Neural progenitor cell (in vitro differentiated cells): ENCODE measurements around the gene HIGD2A.

Experiments
- EZH2 ChIP-seq: fragments of 200-600 bp; sonication (generic); IDR thresholded peaks from 2 replicates; pipeline ENCODE4 v1.6.1; 2017; ENCODE audit warnings: antibody characterized with exemption, mild to moderate bottlenecking, moderate library complexity
- EZH2phosphoT487 ChIP-seq: fragments of 200-600 bp; sonication (generic); IDR thresholded peaks from 2 replicates; pipeline ENCODE4 v1.6.1; 2017; ENCODE audit warnings: antibody characterized with exemption
- TF ChIP-seq, protein P1 (sequence below): fragments of 200-600 bp; sonication (generic); IDR thresholded peaks from 2 replicates; pipeline ENCODE4 v1.5.1; 2017; ENCODE audit warnings: antibody characterized with exemption, mild to moderate bottlenecking

DNA sequence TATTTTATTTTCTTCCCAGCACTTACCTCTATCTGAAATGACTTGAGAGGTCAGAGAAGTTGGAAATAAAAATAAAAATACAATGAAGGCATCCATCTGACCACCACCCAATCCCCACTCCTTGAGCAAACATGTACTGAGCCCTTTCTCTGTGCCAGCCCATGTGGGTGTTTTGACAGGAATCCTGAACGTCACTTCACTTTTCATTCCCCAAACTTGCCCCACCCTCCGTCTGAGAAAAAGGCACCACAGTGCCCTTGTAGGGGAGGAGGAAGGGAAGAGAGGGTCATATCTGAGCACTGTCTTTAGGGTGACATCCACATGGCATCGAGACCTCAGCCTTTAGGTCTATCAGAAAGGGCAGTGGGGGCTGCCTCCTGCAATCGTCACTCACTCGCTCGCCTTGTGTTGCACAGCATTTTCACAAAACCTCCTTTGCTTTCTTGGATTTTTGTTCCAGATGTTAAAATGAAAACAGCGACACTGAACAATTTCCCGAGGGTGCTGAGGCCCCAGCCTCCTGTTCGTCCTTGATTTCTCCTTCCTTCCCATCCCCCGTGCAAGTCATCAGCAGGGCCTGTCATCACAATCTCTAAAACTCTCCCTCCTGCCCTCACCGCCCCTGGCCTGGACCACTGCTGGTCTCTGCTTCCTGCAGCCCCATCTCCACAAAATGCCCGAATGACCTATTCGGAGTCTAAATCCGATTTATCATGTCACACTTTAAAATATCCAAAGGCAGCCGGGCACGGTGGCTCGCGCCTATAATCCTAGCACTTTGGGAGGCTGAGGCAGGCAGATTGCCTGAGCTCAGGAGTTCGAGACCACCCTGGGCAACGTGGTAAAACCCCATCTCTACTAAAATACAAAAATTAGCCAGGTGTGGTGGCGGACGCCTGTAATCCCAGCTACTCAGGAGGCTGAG is 13.0 kb downstream of the HIGD2A start:
- TF ChIP-seq, protein P1, sequence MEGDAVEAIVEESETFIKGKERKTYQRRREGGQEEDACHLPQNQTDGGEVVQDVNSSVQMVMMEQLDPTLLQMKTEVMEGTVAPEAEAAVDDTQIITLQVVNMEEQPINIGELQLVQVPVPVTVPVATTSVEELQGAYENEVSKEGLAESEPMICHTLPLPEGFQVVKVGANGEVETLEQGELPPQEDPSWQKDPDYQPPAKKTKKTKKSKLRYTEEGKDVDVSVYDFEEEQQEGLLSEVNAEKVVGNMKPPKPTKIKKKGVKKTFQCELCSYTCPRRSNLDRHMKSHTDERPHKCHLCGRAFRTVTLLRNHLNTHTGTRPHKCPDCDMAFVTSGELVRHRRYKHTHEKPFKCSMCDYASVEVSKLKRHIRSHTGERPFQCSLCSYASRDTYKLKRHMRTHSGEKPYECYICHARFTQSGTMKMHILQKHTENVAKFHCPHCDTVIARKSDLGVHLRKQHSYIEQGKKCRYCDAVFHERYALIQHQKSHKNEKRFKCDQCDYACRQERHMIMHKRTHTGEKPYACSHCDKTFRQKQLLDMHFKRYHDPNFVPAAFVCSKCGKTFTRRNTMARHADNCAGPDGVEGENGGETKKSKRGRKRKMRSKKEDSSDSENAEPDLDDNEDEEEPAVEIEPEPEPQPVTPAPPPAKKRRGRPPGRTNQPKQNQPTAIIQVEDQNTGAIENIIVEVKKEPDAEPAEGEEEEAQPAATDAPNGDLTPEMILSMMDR = no peak
- TF ChIP-seq EZH2 (no peak), EZH2phosphoT487 (no peak)
